Measurements from ENCODE around the gene SERTAD2. TPM values are rescaled to one million over a fixed set of nuclear protein-coding genes. Genes with fewer than 3 reads are reported as not detected.

The SERTAD2 gene
- total RNA-seq = 10 to 100 TPM; 13.7 to 17.3 (median 16.6) TPM

DNA sequence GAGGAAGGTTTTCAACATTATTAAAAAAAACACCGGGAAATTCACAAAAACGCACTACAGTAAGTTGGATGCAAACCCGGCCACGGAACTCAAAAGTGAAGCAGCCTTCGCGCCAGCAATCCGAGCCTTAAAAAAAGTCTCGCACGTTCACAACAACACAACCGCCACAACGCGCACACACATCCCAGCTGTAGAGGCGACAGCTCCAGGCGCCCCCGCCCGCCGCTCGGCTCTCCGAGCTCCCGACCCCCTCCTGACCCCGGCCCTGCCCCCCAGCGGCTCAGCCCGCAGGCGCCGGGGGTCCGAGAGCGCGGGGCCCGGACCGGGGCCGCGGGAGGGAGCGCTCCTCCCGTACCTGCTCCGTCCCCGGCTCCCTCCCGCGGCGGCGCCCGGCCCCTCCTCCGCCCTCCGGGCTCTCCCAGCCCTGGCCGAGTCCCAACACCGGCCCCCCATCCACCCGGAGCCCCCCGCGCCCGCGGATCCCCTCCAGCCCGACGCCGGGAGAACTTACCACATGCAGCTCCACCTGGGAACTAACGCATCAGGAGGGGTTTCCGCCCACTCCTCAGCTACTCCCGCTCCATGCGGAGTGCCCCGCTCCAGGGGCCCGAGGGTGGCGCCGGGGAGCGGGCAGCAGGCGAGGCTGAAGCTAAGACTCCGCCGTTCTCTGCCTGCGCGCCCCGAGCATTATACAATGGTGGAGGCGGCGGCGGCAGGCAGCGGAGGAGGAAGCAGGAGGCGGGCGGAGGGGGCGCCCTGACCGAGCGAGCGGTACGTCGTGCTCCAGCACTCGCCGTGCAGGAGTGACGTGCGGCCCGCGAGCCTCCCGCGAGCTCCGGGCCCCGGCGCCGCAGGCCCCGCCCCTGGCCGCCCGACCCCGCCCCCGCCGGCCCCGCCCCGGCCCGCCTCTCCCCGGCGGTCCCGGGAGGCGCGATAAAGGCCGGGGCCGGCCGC is at the start of gene SERTAD2:
SERTAD2 (minus strand) TSS at position 805 of the 954 bp plus-strand sequence. CDS start 17,042 bp downstream, outside the sequence.
- peak; percentile 89 to 91 for DNase-seq
- peak; percentile 66 to 97 for TF ChIP-seq POLR2A (IDR thresholded peaks at IDR 0.05)
- peak in 1 of 6 experiments; percentile 5 for TF ChIP-seq CTCF (IDR thresholded peaks at IDR 0.05)
- H3K27ac ChIP-seq = peak within 1 kb of the TSS; percentile 99 to 100 (median 100)
- no peaks in the 10 kb centered on the region for H3K9me3 ChIP-seq
- peak within 1 kb of the TSS; percentile 91 to 94 (median 94) for H3K4me3 ChIP-seq (replicated peaks in 1 of 3)
- no peaks in the 10 kb centered on the region for H3K36me3 ChIP-seq
- intact Hi-C loops (cut with DNase I) = loop anchor here (5.0 kb wide), 1 partner anchor 99 kb away; no protein-coding TSS in a partner anchor
- H3K27me3 ChIP-seq = no peaks in the 10 kb centered on the region
- H3K4me1 ChIP-seq = peaks cover 20 to 41% of the 10 kb centered on the region in 2 donors
- 0 to 1% methylated on average over 21 to 23 of the region's 109 CpGs for WGBS, 2 donors

DNA sequence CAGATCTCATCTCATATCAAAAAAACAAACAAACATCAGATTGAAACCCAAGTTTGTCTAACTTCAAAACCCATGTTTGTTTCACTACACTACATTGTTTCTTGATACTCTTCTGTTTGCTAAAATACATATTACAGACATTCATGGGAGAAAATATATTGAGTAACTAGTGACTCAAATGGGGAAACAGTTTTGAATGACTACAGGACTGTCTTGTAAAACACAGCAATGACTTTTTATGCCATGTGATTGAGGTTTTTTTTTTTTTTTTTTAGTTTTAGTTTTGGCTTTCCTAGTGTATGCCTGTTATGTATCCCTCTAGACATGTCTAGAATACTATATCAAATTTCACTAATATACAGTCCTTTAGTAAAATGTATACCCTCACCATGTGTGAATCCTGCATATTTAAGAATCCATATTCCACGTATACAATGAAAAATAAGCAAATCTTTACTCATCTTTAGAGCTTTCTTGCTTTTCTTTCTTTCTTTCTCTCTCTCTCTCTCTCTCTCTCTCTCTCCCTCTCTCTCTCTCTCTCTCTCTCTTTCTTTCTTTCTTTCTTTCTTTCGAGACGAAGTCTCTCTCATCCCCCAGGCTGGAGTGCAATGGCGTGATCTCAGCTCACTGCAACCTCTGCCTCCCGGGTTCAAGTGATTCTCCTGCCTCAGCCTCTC is 46.6 kb upstream of the SERTAD2 start:
- intact Hi-C loops (cut with DNase I) = no loop called here
- Histone ChIP-seq H3K4me1 (peaks cover 0 to 10% of the 10 kb centered on the region in 2 donors), H3K36me3 (no peaks in the 10 kb centered on the region), H3K4me3 (replicated peaks in 1 of 3) (no peak overlapping the region), H3K27me3 (no peaks in the 10 kb centered on the region), H3K9me3 (no peaks in the 10 kb centered on the region), H3K27ac (no peak overlapping the region)
- WGBS, 2 donors = 82 to 95% methylated on average over 5 of the region's 5 CpGs
- no peak for DNase-seq
- TF ChIP-seq CTCF (IDR thresholded peaks at IDR 0.05) = no peak
- no peak for TF ChIP-seq POLR2A (IDR thresholded peaks at IDR 0.05)

GRCh38 chr2:64699712-64700111 is 46.0 kb upstream of the SERTAD2 start:
- intact Hi-C loops (cut with DNase I) = no loop called here
- 92 to 94% methylated on average over 8 of the region's 8 CpGs for WGBS, 2 donors
- H3K27ac ChIP-seq = no peak overlapping the region

GRCh38 chr2:64698668-64699444 is 45.1 kb upstream of the SERTAD2 start:
- H3K9me3 ChIP-seq = no peaks in the 10 kb centered on the region
- H3K4me3 ChIP-seq (replicated peaks in 1 of 3) = no peak overlapping the region
- WGBS, 2 donors = 82 to 86% methylated on average over 4 of the region's 4 CpGs
- no peak for DNase-seq
- peaks cover 0 to 10% of the 10 kb centered on the region in 2 donors for H3K4me1 ChIP-seq
- H3K27ac ChIP-seq = no peak overlapping the region
- H3K27me3 ChIP-seq = no peaks in the 10 kb centered on the region
- intact Hi-C loops (cut with DNase I) = no loop called here
- H3K36me3 ChIP-seq = no peaks in the 10 kb centered on the region
- TF ChIP-seq POLR2A (IDR thresholded peaks at IDR 0.05) (no peak), CTCF (IDR thresholded peaks at IDR 0.05) (no peak)

More at GRCh38 chr2:64699712-64700111, 46.0 kb upstream of the SERTAD2 start:
- Histone ChIP-seq H3K36me3 (no peaks in the 10 kb centered on the region), H3K9me3 (no peaks in the 10 kb centered on the region), H3K27me3 (no peaks in the 10 kb centered on the region), H3K4me3 (replicated peaks in 1 of 3) (no peak overlapping the region), H3K4me1 (peaks cover 0 to 10% of the 10 kb centered on the region in 2 donors)
- no peak for DNase-seq
- no peak for TF ChIP-seq POLR2A (IDR thresholded peaks at IDR 0.05)
- no peak for TF ChIP-seq CTCF (IDR thresholded peaks at IDR 0.05)

Measured in thyroid gland (tissue), 4 donors.